GM13976 (cell line): ENCODE measurements around the gene COPG2.

Source experiments
- DNase-seq: peaks from one replicate; pipeline ENCODE4 v3.0.0; 2012; ENCODE audit warnings: low spot score
- CTCF ChIP-seq: IDR thresholded peaks from 2 replicates; pipeline ENCODE4 v1.5.1; 2012; ENCODE audit warnings: borderline replicate concordance, mild to moderate bottlenecking; ENCODE audit not compliant: insufficient read depth; ENCODE audit errors: extremely low read depth, missing control alignments, control extremely low read depth
- in situ Hi-C: fragments of 300-500 bp; cut with MboI; formaldehyde crosslinking; loops from one replicate; pipeline ENCODE4 v1.12.0; 2022; ENCODE audit warnings: low sequenced_read_pairs, mixed read lengths, inconsistent platforms; ENCODE audit not compliant: unreplicated experiment

Gene COPG2, protein sequence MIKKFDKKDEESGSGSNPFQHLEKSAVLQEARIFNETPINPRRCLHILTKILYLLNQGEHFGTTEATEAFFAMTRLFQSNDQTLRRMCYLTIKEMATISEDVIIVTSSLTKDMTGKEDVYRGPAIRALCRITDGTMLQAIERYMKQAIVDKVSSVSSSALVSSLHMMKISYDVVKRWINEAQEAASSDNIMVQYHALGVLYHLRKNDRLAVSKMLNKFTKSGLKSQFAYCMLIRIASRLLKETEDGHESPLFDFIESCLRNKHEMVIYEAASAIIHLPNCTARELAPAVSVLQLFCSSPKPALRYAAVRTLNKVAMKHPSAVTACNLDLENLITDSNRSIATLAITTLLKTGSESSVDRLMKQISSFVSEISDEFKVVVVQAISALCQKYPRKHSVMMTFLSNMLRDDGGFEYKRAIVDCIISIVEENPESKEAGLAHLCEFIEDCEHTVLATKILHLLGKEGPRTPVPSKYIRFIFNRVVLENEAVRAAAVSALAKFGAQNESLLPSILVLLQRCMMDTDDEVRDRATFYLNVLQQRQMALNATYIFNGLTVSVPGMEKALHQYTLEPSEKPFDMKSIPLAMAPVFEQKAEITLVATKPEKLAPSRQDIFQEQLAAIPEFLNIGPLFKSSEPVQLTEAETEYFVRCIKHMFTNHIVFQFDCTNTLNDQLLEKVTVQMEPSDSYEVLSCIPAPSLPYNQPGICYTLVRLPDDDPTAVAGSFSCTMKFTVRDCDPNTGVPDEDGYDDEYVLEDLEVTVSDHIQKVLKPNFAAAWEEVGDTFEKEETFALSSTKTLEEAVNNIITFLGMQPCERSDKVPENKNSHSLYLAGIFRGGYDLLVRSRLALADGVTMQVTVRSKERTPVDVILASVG

GRCh38 chr7:130668258-130669084, at the start of gene COPG2:
Gene COPG2 (minus strand): TSS chr7:130668748. CDS start chr7:130668668, 80 bp downstream.
- TF ChIP-seq CTCF: no peak
- DNase-seq: peak; percentile 98
- in situ Hi-C loops: no loop called here

GRCh38 chr7:130712416-130712815, 43.9 kb upstream of the COPG2 start:
- no peak for DNase-seq
- in situ Hi-C loops: no loop called here
- no peak for TF ChIP-seq CTCF

DNA sequence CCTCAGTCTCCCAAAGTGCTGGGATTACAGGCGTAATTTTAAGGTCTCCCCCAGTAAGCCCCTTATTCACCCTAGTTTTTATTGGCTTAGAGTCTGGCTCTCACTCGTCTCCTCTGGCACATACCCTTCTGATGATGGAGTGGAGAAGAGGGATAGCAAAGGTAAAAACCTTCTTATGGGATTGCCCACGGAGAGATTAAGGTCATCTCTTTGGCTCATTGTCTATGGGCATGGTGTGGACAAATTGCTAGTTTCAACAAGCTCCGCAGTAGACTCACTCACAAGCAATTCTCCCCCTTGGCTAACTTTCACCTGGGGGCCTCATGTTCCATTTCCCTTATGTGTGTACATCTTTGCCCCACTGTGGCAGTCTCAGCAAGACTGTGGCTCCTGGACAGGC, 40.2 kb upstream of the COPG2 start:
- no peak for TF ChIP-seq CTCF
- DNase-seq: no peak
- in situ Hi-C loops: no loop called here

DNA sequence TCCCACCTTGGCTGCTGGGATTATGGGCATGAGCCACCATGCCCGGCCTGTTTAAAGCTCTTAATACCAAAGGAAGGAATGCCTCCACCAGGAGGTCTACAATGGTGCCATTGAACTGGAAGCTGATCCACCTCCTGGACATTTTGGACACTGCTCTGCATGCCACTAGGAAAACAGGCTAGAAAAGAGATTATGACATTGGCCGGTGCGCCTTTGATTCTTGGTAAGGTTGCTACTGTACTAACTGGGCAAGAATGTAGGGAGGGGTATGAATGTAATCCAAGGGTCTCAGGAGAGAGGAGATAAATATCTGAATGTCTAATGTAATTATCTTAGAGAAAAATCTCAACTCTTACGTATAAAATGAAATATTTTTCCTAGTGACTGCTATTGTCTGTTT, 39.5 kb upstream of the COPG2 start:
- DNase-seq: no peak
- in situ Hi-C loops: no loop called here
- TF ChIP-seq CTCF: no peak

DNA sequence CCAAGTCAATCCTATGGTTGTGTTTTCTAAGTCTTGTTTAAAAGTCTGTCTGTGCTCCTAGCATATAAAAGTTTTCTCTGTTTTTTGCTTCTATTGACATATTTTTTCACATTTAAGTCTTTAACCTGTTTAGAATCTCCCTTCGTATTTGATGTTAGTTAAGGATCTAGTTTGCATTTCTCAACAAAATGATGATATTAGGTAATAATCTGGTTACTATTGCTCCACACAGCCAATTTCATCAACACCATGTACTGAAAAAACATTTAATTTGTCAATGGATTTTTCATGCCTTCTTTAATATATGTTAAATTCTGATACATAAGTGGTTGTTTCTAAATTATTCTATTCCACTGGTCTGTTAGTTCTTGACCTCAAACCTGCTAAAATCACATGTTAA, 35.3 kb upstream of the COPG2 start:
- DNase-seq: no peak
- TF ChIP-seq CTCF: no peak
- in situ Hi-C loops: no loop called here

GRCh38 chr7:130701650-130702049, 33.1 kb upstream of the COPG2 start:
- no peak for DNase-seq
- no peak for TF ChIP-seq CTCF
- in situ Hi-C loops: no loop called here
